ENCODE data around the gene CDC42EP3.

The CDC42EP3 gene

GRCh38 chr2:37667704-37668103 lies 3.7 kb downstream of the CDC42EP3 start:
- Histone ChIP-seq H3K4me2 (ENCODE audit: insufficient read depth, low read length) (no peak overlapping the region), H3K27me3 (ENCODE audit: insufficient read depth, low read length, poor library complexity) (peaks cover 59% of the 10 kb centered on the region), H3K9me3 (ENCODE audit: insufficient read depth, low read length, severe bottlenecking) (no peaks in the 10 kb centered on the region), H3K4me3 (ENCODE audit: low read depth in 1 of 2, low read length in 2 of 2) (no peak overlapping the region), H3K4me1 (ENCODE audit: insufficient read depth, low read length) (peaks cover 16% of the 10 kb centered on the region), H3K79me2 (ENCODE audit: insufficient read depth, low read length) (no peaks in the 10 kb centered on the region), H3K27ac (ENCODE audit: low read length) (no peak overlapping the region), H4K20me1 (ENCODE audit: insufficient read depth, low read length) (no peaks in the 10 kb centered on the region), H3K36me3 (ENCODE audit: insufficient read depth, low read length) (no peaks in the 10 kb centered on the region), H2AFZ (ENCODE audit: low read depth, low read length) (no peak overlapping the region), H3K9ac (ENCODE audit: low read depth, low read length) (no peak overlapping the region)
- DNase-seq (no peak), ATAC-seq (ENCODE audit: insufficient read depth, low read depth) (no peak)
- TF ChIP-seq, protein P1, sequence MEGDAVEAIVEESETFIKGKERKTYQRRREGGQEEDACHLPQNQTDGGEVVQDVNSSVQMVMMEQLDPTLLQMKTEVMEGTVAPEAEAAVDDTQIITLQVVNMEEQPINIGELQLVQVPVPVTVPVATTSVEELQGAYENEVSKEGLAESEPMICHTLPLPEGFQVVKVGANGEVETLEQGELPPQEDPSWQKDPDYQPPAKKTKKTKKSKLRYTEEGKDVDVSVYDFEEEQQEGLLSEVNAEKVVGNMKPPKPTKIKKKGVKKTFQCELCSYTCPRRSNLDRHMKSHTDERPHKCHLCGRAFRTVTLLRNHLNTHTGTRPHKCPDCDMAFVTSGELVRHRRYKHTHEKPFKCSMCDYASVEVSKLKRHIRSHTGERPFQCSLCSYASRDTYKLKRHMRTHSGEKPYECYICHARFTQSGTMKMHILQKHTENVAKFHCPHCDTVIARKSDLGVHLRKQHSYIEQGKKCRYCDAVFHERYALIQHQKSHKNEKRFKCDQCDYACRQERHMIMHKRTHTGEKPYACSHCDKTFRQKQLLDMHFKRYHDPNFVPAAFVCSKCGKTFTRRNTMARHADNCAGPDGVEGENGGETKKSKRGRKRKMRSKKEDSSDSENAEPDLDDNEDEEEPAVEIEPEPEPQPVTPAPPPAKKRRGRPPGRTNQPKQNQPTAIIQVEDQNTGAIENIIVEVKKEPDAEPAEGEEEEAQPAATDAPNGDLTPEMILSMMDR (IDR thresholded peaks at IDR 0.05; ENCODE audit: borderline replicate concordance, extremely low read depth, low read length, poor library complexity, severe bottlenecking) = no peak
- no peak for TF ChIP-seq EZH2 (IDR thresholded peaks at IDR 0.05; ENCODE audit: borderline replicate concordance, low read depth, low read length, severe bottlenecking)

DNA sequence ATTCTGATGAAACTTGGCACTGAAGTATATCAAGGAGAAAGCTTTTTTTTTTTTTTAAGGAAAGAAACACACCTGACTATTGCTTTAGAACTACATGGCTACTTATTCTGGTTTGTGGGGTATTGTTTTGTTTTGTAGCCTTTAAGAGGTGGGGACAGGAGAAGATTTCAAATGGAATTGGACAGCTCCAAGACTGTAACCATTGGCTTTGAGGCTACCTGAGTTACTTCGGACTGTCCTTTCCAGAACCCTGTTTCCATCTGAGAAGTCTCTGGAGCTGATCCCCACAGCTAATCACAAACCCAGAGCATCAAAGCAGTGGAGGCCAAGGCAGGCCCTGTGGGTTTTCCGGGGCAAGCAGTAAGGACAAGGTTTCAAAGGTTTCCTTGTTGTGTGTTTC lies 4.7 kb downstream of the CDC42EP3 start:
- H3K9ac ChIP-seq (ENCODE audit: low read depth, low read length) = no peak overlapping the region
- H3K4me1 ChIP-seq (ENCODE audit: insufficient read depth, low read length) = peaks cover 7% of the 10 kb centered on the region; the same call in 1 of the 2 replicates
- no peak for DNase-seq
- no peak overlapping the region for H3K4me2 ChIP-seq (ENCODE audit: insufficient read depth, low read length)
- no peaks in the 10 kb centered on the region for H3K9me3 ChIP-seq (ENCODE audit: insufficient read depth, low read length, severe bottlenecking)
- H3K27me3 ChIP-seq (ENCODE audit: insufficient read depth, low read length, poor library complexity) = peaks cover 49% of the 10 kb centered on the region
- no peak overlapping the region for H3K4me3 ChIP-seq (ENCODE audit: low read depth in 1 of 2, low read length in 2 of 2)
- no peaks in the 10 kb centered on the region for H4K20me1 ChIP-seq (ENCODE audit: insufficient read depth, low read length)
- TF ChIP-seq EZH2 (IDR thresholded peaks at IDR 0.05; ENCODE audit: borderline replicate concordance, low read depth, low read length, severe bottlenecking) = no peak
- TF ChIP-seq, protein P1 (IDR thresholded peaks at IDR 0.05; ENCODE audit: borderline replicate concordance, extremely low read depth, low read length, poor library complexity, severe bottlenecking) = no peak
- H3K79me2 ChIP-seq (ENCODE audit: insufficient read depth, low read length) = no peaks in the 10 kb centered on the region
- no peak overlapping the region for H2AFZ ChIP-seq (ENCODE audit: low read depth, low read length)
- H3K27ac ChIP-seq (ENCODE audit: low read length) = no peak overlapping the region
- H3K36me3 ChIP-seq (ENCODE audit: insufficient read depth, low read length) = no peaks in the 10 kb centered on the region
- no peak for ATAC-seq (ENCODE audit: insufficient read depth, low read depth)

DNA sequence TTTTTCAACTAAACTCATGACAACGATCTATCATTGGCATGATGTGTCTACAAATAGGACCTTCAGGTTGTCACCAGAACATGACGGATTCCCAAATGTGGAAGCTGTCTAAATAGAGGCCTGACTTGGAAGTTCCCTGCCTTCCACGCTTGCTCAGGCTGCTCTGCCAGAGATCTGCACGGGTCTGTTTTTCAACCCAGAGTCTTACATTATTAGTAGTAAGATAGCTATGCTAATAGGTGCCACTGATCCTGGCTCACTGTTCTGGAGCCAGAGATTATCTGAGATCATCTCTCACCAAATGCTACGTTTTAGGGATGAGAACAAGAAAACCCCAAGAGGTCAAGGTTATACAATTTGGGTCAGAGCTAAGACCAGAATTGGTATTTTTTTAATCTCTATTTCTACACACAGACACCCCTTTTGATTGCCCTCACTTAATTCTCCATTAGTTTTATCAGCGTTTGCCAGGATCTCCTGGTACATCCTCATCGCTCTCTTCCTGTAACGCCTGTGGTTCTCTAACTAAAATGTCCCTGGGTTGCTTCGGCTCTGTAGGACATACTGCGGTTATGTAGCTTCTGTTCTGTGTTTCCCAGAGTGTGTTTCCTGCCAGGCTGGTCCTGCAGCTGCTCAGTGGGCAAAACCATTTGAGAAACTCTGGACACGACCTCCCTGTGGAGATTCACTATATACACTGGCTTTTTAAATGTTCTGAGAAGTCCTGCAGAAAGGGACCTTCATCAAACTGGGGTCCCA lies 5.7 kb downstream of the CDC42EP3 start:
- ATAC-seq (ENCODE audit: insufficient read depth, low read depth) (no peak), DNase-seq (no peak)
- H2AFZ ChIP-seq (ENCODE audit: low read depth, low read length) = no peak overlapping the region
- H3K36me3 ChIP-seq (ENCODE audit: insufficient read depth, low read length) = no peaks in the 10 kb centered on the region
- no peak overlapping the region for H3K27ac ChIP-seq (ENCODE audit: low read length)
- no peaks in the 10 kb centered on the region for H3K4me1 ChIP-seq (ENCODE audit: insufficient read depth, low read length)
- peaks cover 40% of the 10 kb centered on the region for H3K27me3 ChIP-seq (ENCODE audit: insufficient read depth, low read length, poor library complexity)
- TF ChIP-seq, protein P1 (IDR thresholded peaks at IDR 0.05; ENCODE audit: borderline replicate concordance, extremely low read depth, low read length, poor library complexity, severe bottlenecking) = no peak
- no peak for TF ChIP-seq EZH2 (IDR thresholded peaks at IDR 0.05; ENCODE audit: borderline replicate concordance, low read depth, low read length, severe bottlenecking)
- no peak overlapping the region for H3K4me3 ChIP-seq (ENCODE audit: low read depth in 1 of 2, low read length in 2 of 2)
- H3K79me2 ChIP-seq (ENCODE audit: insufficient read depth, low read length) = no peaks in the 10 kb centered on the region
- H3K9me3 ChIP-seq (ENCODE audit: insufficient read depth, low read length, severe bottlenecking) = no peaks in the 10 kb centered on the region
- H3K4me2 ChIP-seq (ENCODE audit: insufficient read depth, low read length) = no peak overlapping the region
- no peak overlapping the region for H3K9ac ChIP-seq (ENCODE audit: low read depth, low read length)
- H4K20me1 ChIP-seq (ENCODE audit: insufficient read depth, low read length) = no peaks in the 10 kb centered on the region

Measured in DND-41 (cell line).